Neural cell (in vitro differentiated cells): ENCODE data around the gene DTX1.

Experiments used
- EP300 ChIP-seq: fragments of 450-650 bp; conservative IDR thresholded peaks from 2 replicates; pipeline ENCODE4 v1.6.1; 2014; ENCODE audit warnings: antibody characterized with exemption, mild to moderate bottlenecking, moderate library complexity; ENCODE audit not compliant: poor library complexity, severe bottlenecking
- EZH2 ChIP-seq: fragments of 200-600, 300-800 bp; shearing (Covaris generic), sonication (generic); IDR thresholded peaks from 2 replicates; pipeline ENCODE4 v1.6.1; 2014; ENCODE audit warnings: antibody characterized with exemption, low read length, borderline replicate concordance, mild to moderate bottlenecking; ENCODE audit not compliant: insufficient read depth, poor library complexity, severe bottlenecking
- MXI1 ChIP-seq: fragments of 450-650 bp; conservative IDR thresholded peaks from 2 replicates; pipeline ENCODE4 v1.6.1; 2014; ENCODE audit warnings: antibody characterized with exemption, mild to moderate bottlenecking; ENCODE audit not compliant: poor library complexity, severe bottlenecking
- POLR2AphosphoS5 ChIP-seq: IDR thresholded peaks from 2 replicates; pipeline ENCODE4 v1.6.1; 2012
- RAD21 ChIP-seq: fragments of 450-650 bp; conservative IDR thresholded peaks from 2 replicates; pipeline ENCODE4 v1.6.1; 2014; ENCODE audit warnings: antibody characterized with exemption, mild to moderate bottlenecking, moderate library complexity
- TAF1 ChIP-seq: IDR thresholded peaks from 2 replicates; pipeline ENCODE4 v1.6.1; 2012; ENCODE audit warnings: low read depth
- TF ChIP-seq, protein P1 (sequence below): fragments of 450-650 bp; IDR thresholded peaks from 2 replicates; pipeline ENCODE4 v1.5.1; 2014; ENCODE audit warnings: antibody characterized with exemption, mild to moderate bottlenecking, moderate library complexity; ENCODE audit not compliant: poor library complexity, severe bottlenecking
- TF ChIP-seq, protein P2 (sequence below): IDR thresholded peaks from 2 replicates; pipeline ENCODE4 v1.6.1; 2012; ENCODE audit warnings: borderline replicate concordance

DNA sequence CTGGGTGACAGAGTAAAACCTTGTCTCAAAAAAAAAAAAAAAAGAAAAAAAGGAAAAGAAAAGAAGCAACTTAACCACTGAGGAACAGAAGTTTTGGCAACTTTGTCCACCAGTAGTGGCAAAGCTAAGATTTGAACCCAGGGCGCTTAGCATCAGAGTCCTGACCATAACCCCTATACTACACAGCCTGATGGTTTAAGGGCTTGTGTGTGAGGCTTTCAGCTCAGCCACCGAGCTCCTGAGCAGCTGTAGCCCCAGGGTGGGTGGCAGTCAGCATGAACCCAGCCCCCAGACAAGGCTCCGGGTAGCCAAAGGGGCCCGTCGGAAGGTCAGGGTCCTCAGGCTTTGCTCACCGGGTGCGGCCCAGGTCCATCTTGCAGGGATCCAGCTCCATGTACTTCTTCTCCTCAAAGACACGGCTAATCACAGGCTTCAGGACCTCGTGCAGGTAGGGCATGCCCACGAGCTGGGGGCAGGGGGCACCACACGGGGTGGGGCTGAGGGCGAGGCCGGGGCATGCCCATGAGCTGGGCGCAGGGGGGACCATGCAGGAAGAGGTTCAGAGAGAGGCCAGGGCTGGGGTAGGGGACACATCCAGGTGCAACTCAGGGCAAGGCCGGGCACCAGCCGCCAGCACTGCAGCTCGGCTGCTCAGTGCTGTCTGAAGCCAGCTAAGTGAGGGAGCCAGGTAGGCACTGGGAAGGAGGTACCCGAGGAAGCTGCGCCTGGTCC, 58.1 kb downstream of the DTX1 start:
- TF ChIP-seq, protein P1, sequence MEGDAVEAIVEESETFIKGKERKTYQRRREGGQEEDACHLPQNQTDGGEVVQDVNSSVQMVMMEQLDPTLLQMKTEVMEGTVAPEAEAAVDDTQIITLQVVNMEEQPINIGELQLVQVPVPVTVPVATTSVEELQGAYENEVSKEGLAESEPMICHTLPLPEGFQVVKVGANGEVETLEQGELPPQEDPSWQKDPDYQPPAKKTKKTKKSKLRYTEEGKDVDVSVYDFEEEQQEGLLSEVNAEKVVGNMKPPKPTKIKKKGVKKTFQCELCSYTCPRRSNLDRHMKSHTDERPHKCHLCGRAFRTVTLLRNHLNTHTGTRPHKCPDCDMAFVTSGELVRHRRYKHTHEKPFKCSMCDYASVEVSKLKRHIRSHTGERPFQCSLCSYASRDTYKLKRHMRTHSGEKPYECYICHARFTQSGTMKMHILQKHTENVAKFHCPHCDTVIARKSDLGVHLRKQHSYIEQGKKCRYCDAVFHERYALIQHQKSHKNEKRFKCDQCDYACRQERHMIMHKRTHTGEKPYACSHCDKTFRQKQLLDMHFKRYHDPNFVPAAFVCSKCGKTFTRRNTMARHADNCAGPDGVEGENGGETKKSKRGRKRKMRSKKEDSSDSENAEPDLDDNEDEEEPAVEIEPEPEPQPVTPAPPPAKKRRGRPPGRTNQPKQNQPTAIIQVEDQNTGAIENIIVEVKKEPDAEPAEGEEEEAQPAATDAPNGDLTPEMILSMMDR: no peak
- TF ChIP-seq POLR2AphosphoS5 (no peak), MXI1 (no peak), EP300 (no peak), EZH2 (no peak), RAD21 (no peak), TAF1 (no peak)
- TF ChIP-seq, protein P2, sequence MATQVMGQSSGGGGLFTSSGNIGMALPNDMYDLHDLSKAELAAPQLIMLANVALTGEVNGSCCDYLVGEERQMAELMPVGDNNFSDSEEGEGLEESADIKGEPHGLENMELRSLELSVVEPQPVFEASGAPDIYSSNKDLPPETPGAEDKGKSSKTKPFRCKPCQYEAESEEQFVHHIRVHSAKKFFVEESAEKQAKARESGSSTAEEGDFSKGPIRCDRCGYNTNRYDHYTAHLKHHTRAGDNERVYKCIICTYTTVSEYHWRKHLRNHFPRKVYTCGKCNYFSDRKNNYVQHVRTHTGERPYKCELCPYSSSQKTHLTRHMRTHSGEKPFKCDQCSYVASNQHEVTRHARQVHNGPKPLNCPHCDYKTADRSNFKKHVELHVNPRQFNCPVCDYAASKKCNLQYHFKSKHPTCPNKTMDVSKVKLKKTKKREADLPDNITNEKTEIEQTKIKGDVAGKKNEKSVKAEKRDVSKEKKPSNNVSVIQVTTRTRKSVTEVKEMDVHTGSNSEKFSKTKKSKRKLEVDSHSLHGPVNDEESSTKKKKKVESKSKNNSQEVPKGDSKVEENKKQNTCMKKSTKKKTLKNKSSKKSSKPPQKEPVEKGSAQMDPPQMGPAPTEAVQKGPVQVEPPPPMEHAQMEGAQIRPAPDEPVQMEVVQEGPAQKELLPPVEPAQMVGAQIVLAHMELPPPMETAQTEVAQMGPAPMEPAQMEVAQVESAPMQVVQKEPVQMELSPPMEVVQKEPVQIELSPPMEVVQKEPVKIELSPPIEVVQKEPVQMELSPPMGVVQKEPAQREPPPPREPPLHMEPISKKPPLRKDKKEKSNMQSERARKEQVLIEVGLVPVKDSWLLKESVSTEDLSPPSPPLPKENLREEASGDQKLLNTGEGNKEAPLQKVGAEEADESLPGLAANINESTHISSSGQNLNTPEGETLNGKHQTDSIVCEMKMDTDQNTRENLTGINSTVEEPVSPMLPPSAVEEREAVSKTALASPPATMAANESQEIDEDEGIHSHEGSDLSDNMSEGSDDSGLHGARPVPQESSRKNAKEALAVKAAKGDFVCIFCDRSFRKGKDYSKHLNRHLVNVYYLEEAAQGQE: no peak
